ENCODE data around the gene KCTD1.
A peak's percentile ranks its signal among the peaks of the same experiment; 100 is the strongest.

Gene KCTD1

DNA sequence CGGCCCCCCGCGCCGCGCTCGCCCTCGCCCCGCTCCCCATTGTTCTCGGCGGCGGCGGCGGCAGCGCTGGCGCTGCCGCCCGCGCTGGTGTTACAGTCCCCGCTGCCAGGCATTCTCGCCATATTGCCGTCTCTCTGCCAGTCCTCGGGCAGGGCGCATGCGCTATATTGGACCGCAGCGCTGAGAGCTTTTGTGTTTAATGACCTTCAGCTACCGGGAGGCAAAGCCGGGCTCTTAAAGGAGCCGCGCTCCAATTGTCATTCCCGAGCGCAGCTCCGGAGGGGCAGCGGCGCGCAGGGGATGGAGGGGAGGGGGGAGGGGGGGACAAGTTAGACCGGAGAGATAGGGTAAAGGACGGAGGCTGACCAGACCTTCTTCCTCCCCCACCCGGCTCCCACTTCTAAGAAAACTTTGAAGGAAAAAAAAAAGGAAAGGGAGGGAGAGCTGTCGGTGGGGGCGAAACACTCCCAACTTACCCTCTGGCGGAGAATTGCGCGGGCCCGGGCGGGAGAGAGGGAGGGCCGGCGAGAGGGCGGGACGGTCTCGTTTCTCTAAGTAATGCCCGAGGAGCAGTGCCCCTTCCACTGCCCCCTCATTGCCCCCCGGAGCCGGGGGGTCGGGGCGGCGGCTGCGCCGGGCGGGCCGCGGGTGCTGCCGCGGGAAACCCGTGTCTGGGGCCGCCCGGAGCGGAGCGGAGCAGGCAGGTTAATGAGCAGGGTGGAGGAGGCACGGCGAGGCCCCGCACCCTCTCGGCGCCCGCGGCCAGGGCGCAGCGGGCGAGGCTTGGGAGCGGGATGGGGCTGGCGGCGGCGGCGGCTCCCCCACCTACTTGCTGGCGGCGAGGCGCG lies at the start of gene KCTD1:
KCTD1 (minus strand) TSS at position 139 of the 848 bp plus-strand sequence; CDS start at position 122, 17 bp downstream.
- peak; percentile 49 to 56 for DNase-seq (ENCODE audit: low read depth in 2 of 2)

DNA sequence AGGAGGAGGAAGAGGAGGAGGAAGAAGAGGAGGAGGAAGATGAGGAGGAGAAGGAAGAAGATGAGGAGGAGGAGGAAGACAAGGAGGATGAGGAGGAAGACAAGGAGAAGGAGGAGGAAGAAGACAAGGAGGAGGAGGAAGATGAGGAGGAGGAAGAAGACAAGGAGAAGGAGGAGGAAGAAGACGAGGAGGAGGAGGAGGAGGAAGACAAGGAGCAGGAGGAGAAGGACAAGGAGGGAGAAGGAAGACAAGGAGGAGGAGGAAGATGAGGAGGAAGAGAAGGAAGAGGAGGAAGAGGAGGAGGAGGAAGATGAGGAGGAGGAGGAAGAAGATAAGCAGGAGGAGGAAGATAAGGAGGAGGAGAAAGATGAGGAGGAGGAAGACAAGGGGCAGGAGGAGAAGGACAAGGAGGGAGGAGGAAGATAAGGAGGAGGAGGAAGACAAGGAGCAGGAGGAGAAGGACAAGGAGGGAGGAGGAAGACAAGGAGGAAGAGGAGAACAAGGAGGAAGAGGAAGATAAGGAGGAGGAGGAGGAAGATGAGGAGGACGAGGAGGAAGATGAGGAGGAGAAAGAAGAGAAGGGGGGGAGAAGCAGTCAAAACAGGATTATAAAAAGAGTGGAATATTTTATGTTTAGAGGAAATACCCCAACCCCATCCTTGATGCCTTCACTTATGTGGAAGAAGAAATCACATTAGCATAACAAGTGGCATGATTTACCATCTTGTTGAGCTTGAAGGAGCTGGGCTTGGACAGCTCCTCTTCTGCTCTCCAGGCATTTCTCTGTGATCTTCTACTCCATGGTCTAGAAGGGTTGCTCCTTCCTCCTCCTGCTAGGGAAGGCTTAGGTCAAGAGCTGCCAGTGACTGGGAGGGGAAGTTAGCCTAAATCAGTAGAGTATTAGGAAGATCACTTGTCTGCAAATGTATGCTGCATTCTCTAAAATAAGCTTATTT lies 45.3 kb upstream of the KCTD1 start:
- no peak for DNase-seq (ENCODE audit: low read depth in 2 of 2)

DNA sequence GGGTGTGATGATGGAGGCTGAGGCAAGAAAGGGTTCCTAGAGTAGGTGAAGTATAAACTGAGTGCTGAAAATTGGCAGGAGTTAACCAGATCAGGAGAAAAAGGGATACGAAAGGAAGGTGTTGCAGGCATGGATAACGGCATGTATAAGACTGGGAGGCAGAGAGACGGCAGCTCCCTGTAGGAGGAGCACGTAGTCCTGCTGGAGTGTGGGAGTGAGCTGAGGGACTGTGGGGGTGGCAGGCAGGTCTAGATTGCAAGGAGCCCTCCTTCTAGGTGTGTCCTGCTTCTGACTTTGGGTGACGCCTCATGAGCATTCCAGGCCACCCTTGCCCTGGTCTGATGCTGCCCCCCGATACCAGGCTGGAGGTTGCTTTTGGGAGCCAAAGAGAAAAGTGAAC lies 36.4 kb upstream of the KCTD1 start:
- no peak for DNase-seq (ENCODE audit: low read depth in 2 of 2)

DNA sequence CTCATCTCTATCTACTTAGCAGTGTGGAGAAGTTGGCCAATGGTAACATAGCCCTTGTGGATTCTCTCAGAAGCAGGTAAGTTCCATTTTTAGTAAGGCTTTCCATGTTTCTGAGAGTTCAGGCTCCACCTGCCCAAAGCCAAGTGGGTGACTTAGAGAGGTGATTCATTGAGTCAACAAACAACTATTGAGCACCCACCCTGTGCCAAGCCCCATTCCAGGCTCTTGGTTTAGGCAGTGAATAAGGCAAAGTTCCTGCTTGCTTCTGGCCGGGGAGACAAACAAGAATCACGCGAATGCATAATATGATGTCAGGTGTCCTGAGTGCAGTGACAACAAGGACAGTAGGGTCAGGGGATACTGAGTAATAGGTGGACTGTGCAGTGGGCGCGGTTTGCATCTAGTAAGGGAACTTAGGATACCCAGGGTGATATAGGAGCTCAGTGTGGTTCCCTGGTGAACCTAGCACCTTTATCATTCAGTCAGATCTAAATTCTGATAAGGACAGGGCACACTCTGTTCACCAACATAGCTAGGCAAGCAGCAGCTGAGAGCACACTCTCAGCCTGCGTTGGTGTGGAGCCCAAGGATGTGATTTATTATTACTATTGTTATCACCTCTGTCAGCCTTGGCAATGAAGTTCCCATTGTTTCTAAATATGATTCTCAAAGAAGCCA lies 31.7 kb upstream of the KCTD1 start:
- DNase-seq (ENCODE audit: low read depth in 2 of 2), result no peak

DNA sequence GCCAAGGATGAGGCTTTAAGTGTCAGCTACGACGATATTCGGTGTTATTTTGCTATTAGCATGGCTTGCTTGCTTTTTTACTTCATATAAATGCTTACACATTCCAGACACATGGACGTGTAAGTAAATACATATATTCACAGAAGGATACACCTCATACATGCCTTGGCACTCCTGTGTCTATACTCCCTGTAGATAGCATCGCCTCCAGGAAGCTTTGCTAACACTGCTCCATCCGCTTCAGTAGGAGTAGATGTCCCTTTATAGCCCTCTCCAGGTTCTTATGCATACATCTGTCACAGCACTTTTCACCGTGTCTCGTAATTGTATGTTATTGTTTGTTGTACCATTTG lies 27.5 kb upstream of the KCTD1 start:
- no peak for DNase-seq (ENCODE audit: low read depth in 2 of 2)

DNA sequence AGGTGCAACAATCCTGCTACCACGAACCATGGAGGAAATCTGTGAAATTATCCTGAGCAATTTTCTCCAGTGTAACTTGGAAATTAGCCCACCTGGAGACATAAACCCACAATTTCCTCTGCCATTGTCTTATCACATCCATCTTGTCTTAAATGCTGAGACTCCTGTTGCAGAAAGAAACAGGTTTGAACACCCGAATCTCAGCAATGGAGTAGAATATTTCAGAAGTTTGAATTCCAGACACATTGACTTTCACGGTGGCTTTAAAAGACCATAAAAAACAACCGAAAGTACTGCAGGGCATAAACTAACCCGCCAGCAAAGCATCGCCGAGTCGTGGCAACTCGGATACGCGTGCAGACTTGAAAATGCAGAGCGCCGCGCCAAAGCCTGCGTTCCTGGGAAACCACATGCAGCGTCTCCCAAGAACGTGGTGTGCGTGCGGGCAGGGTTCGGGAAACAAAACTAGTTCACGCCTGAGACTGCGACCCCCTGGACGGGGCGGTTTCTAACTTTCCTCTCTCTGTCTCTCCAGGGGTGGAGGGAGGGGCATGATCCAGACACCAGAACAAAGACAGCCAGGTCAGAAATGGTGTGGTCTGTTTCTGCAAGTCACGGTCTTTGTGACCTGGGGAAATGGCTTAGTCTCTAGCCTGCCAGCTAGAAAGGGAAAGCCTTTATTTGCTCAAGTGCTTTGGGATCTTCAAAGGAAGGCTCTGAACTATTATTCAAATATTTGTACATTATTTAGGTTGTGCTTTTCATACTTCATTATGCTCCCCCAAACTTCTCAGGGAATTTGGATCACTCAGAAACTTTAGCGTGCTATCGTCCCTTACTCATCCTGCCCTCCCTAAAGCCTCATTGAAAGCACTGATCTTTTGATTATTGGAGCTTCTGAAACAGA lies 26.9 kb upstream of the KCTD1 start:
- no peak for DNase-seq (ENCODE audit: low read depth in 2 of 2)

DNA sequence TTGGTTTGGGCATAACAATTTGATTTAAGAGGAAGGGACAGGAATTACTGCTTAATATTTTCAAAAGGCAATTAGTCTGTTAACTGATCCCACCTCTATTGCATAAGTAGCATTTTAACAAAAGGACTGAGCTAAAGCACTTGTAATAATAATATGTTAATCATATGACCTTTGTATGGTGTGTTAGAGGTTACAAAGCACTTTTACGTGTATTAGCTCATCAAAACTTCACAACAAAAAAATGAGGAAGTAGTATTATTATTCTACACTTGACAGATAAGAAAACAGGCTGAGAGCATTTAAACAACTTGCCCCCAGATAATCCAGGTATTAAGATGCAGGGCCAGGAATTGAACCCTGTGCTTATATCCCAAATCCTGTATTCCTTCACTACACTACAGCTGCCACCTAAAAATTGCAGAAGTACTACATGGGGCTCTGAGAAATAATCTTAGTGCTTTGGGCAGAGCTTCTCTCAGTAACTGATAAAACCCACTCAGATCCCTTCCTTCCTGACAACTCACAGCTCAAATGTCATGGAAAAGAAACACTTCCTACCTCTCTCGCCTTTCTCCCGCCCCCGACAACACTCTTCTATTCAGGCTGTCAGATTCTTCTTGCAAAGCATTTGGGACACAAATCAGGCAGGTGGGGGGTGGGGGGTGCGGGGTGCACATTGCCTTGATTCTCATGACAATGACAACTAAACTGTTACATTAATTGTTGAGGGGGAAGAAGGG lies 20.7 kb upstream of the KCTD1 start:
- no peak for DNase-seq (ENCODE audit: low read depth in 2 of 2)

DNA sequence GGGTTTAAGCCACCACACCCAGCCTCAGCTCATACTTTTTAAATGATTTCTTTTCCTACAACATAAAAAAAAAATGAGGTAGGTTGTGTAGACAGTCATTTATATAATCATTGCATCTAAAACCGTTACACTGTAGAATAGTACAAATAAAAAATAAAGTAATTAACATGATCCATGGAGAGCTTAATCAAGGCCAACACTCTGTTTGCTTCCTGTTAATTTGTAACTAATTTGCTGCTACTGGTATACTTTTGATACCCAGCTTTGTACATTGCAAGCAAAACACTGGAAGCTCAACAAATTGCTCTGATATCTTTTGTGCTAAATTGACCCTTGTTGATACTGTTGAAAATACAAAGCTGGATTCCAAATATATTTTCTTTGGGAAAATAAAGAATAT lies 20.2 kb upstream of the KCTD1 start:
- DNase-seq (ENCODE audit: low read depth in 2 of 2), result no peak

DNA sequence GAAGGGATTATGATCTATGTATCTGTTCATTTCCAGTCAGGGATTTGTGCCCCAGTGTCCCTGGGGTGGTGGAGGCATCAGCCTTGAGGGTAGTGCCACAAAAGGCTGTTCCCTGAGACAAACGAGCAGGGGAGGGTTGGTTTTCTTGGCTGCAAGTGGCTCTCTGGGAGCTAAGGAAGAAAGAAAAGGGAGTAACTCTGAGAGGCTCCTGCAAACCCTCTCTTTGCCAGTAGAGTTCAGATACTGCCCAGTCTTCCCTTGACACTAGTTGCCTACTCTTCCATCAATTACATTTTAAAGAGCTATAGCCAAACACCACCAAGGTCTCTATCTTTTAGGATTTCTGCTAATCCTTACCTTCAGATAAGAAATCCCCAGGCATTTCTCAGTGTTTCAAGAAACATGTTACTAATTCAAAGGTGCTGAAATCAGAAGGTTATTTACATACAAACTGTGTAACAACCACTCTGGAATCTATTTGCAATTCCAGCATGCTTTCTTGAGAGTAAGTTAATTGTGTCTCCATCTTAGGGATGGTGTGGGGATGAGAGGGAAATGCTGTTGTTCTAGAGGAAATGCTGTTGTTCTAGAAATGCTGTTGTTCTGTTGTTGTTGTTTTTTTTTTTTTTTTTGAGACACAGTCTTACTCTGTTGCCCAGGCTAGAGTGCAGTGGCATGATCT lies 18.7 kb upstream of the KCTD1 start:
- DNase-seq (ENCODE audit: low read depth in 2 of 2), result no peak

DNA sequence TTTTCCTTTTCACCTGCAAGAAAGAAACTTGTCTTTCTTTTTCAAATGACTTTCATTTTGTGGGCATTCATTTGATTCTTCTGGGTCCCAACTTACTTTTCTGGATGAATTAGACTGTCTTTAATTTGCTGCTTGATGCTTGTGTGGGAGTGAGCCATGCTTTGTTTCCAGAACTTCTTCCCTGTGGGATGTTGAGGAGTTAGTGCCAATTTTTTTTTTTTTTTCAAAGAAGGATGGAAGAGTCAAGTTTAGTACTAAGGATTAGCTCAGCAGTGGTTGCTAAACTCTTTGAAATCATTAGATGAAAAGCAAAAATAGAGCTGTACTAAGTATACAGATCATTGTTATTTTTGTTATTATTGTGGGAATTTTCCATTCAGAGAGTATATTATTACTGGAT lies 17.2 kb upstream of the KCTD1 start:
- no peak for DNase-seq (ENCODE audit: low read depth in 2 of 2)

DNA sequence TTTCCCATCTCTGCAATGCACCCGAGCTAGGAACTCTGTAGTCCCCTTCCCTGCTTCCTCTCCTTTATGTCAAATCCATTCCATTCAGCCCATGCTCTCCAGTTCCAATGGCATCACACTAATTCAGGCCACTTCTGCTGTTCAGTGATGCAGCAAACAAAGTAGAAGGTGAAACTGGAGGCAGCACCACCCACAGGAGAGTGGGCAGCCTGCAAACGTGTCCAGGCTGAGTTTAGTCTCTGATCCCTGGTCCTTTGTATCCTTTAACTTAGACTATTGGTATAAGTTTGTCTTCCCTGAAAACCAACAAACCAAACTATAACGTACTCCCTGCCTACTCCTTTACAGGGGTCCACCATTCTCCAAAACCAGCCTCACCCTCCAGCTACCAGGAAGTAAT lies 14.7 kb upstream of the KCTD1 start:
- DNase-seq (ENCODE audit: low read depth in 2 of 2), result no peak

DNA sequence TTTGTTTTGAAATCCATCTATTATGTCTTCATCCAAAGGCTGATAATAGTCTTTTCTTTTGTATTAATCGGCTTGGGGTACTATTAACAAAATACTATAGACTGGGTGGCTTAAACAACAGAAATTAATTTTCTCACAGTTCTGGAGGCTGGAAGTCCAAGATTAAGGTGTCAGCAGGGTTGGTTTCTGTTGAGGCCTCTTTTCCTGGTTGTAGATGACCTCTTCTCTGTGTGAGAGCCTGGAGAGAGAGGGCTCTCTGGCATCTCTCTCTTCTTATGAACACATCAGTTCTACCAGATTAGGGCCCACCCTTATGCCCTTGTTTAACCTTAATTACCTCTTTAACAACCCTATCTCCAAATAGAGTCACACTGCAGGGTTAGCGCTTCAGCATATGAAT lies 14.2 kb upstream of the KCTD1 start:
- DNase-seq (ENCODE audit: low read depth in 2 of 2), result no peak

DNA sequence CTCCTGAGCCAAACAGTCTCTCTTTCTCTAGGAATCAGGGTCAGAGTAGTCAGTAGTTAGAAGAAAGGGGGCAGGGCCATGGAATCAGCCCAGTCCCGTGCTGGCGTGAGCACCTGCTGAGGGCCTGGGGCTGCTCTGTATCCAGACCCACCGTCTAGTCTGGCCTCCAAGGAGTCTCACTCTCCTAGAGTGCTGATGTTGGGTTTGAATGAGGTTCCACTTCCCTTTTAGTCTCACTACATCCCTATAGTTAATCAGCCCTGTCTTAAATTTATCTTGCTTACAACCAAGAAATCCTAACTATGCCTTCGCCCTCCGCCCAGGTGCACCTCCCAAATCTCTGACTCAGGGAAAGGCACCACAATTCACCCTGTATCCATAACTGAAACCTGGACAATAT lies 13.4 kb upstream of the KCTD1 start:
- DNase-seq (ENCODE audit: low read depth in 2 of 2), result no peak

DNA sequence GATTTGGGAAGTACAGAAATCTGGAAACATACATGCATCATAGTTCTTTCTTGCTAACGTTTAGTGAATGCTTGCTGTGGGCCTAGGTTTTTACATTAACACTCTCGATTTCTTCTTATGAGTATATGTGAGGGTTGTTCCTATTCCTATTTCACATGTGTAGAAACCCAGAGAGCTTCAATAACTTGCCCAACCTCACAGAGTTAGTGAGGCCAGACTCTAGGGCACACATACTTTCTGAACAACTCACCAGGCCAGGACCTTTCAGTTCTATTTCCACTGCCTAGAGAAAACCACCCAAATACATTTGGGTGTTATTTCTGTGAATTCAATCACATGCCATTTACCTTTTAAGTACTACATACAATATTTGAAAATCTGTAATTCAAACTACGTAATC lies 8.2 kb upstream of the KCTD1 start:
- DNase-seq (ENCODE audit: low read depth in 2 of 2), result no peak

DNA sequence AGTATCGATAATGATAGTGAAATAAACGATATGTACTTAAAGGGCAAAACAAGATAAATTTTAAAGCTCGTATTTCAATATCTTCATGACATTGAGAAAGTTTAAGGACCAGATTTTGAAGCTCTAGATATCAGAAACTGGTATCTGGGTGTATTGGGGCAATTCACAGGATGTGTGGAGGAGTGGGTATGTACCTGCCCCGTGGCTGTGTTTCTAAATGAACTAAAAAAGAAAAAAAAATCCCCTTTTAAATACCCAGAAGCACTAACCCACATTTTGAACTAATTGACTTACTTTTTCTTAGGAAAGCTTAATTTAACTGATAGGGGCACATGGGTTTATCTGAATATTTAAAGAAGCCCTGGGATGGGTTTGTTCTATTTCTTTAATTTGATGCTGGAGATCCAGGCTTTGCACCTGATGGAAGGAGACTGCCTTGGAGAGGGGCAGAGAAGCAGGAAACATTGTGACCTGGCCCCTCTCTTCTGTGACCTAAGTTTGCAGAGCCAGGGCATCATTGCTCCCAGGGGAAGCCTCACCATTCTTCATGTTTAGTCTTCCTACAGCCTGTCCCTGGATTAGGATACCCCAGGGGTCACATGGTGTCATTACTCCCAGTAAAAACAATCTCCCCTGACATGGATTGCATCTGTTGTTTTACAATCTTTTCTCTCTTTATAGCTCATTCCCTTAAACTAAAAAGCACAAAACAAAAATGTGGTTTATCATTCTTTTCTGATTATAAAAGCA lies 7.6 kb upstream of the KCTD1 start:
- DNase-seq (ENCODE audit: low read depth in 2 of 2), result no peak

DNA sequence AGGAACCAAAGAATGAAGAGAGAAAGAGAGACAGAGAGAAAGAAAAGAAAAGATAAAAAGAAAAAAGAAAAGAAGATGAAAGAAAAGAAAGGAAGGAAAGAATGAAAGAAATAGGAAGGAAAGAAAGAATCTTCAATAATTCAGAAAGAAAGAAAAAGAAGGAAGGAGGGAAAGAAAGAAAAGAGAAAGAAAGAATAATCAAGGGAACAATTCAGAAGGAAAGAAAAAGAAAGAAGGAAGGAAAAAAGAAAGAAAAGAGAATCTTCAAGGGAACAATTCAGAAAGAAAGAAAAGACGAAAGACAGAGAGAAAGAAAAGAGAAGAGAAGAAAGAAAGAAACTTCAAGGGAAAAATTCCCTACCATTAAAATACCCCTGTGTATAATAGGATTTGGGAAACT lies 5.6 kb upstream of the KCTD1 start:
- no peak for DNase-seq (ENCODE audit: low read depth in 2 of 2)

DNA sequence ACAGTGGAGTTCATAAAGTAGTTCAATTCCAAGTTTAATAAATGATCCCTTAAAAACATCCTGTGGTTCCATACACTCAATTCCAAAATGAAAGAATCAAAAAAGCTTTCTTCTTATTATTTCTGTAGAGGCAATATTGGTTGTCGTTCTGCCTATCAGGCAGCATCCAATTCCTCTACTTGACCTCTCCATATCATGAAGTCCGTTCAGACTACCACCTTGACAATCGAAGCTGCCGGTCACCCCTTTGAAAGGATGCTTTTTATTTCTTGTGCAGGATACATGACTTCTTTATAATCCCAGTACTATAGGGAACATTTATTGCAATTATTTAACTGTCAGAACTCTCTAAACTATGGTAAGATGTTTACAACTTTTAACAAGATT lies 3.3 kb upstream of the KCTD1 start:
- DNase-seq (ENCODE audit: low read depth in 2 of 2), result no peak

DNA sequence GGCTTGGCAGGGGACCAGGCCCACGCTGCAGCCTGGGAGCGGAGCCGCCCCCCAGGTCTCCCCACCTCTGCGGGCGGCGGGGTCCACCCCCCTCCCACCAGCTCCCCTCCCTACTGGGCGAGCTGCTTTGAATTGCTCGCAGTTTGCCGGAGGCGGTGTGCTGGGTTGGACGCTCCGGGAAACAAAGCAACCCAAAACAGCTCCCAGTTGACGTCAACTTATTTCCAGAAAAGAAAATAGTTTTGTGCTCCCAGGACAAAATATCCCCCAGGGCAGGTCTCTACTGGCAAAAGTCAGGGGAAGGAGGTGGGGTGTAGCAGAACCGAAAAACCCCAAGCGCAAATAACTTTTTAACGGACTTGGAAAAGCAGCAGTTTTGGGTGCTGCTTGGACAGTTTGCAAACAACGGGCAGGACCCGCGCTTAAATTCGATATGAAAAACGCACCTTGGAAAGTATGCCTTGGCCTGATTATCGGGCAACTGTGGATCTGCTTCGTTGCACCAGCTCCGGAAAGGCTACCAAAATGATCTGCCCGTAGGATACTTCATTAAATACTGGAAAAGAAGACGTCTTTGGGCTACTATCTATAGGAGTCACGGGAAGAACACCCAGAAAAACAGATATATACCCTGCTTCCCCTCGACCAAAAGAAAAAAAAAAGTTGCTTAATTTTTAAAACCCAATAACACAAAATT lies 2.8 kb upstream of the KCTD1 start:
- no peak for DNase-seq (ENCODE audit: low read depth in 2 of 2)
